Right lobe of liver (tissue), 6 donors: ENCODE results near the gene OR5AR1. TPM values are rescaled to one million over a fixed set of nuclear protein-coding genes. Genes with fewer than 3 reads are reported as not detected.

Experiments
- ATAC-seq, 4 donors: fragments of 200-7000 bp; cut with Tn5 transposase; one replicate each; pipeline ENCODE4 v1.9.1; 2020; ENCODE audit warnings: mild to moderate bottlenecking in 4 of 4, moderate library complexity in 4 of 4
- DNase-seq, 3 donors: peaks; one replicate each; pipeline ENCODE4 v3.0.0-alpha.2; 2020
- H3K27ac ChIP-seq, 3 donors: fragments of 200-600 bp; one replicate each; pipeline ENCODE4 v1.8.0; 2022
- H3K27me3 ChIP-seq, 2 donors: fragments of 200-600 bp; one replicate each; pipeline ENCODE4 v1.8.0; 2022
- H3K36me3 ChIP-seq, 4 donors: fragments of 200-600 bp; sonication (generic) in 1 of 4; one replicate each; pipeline versions ENCODE4 v1.5.1 to v1.8.0; 2017 to 2022; ENCODE audit warnings: control low read depth in 1 of 4
- H3K4me1 ChIP-seq, 4 donors: fragments of 200-600 bp; sonication (generic) in 1 of 4; one replicate each; pipeline versions ENCODE4 v1.5.1 to v1.8.0; 2017 to 2022; ENCODE audit warnings: control low read depth in 1 of 4
- H3K4me3 ChIP-seq, 3 donors: fragments of 200-600 bp; one replicate each; pipeline ENCODE4 v1.8.0; 2022
- H3K9me3 ChIP-seq, 4 donors: fragments of 200-600 bp; sonication (generic) in 1 of 4; one replicate each; pipeline versions ENCODE4 v1.5.1 to v1.8.0; 2017 to 2022; ENCODE audit warnings: control low read depth in 1 of 4
- CTCF ChIP-seq, 4 donors: fragments of 200-600 bp in 3 of 4; fragments of 450-650 bp in 1 of 4; IDR thresholded peaks; one replicate each; pipeline versions ENCODE4 v1.5.1 to v1.8.0; 2016 to 2022; ENCODE audit warnings: antibody characterized with exemption in 4 of 4, mild to moderate bottlenecking in 2 of 4
- POLR2A ChIP-seq: fragments of 450-650 bp; IDR thresholded peaks from one replicate; pipeline ENCODE4 v1.6.1; 2017; ENCODE audit warnings: antibody characterized with exemption, mild to moderate bottlenecking
- WGBS: methylation state at CpG from one replicate; pipeline ENCODE4 v1.1.6; 2018; ENCODE audit warnings: low coverage, low lambda C conversion rate; ENCODE audit not compliant: insufficient coverage; ENCODE audit errors: missing lambda C conversion rate; 5-methylcytosine and 5-hydroxymethylcytosine counted together
- intact Hi-C, 2 donors: fragments of 100-400 bp; cut with DNase I; formaldehyde crosslinking; loops; one replicate each; pipeline versions ENCODE4 v1.11.2 to v1.14.1; 2022
- small RNA-seq, 2 experiments: library from RNA; depleted of rRNA; stranded (forward); fragments of <200 nt; gene quantifications; one replicate each; pipeline ENCODE3, GENCODE V24; 2016
- total RNA-seq, 6 experiments: library from RNA; depleted of rRNA in 2 of 6; stranded (reverse); fragments of >200 nt in 2 of 6; fragmentation: NEBNext Ultra II Directional in 3 of 6; extraction: Animal tissue kit (Norgen Biotek cat#: 25700) in 3 of 6; gene quantifications; one replicate each; pipeline versions ENCODE4 v1.1.0 to v1.2.4, GENCODE V29; 2016 to 2023
- donor health status: DM: no; HTN: yes; CAD: no.
- donor health status: DM: no; HTN: no; CAD: no.
- donor health status: DM: no; HTN: no; CAD: no.
- donor health status: DM: no; HTN: yes; CAD: no.
- donor health status: DM: no; HTN: yes; CAD: no.

The OR5AR1 gene
- total RNA-seq, 6 experiments from 2014 or later, result not detected

- H3K4me1 ChIP-seq, result no peaks in the 10 kb centered on the region
- no peak for DNase-seq
- no peak overlapping the region for H3K4me3 ChIP-seq
- no peaks in the 10 kb centered on the region for H3K9me3 ChIP-seq
- WGBS, result 37% methylated on average over 8 of the region's 8 CpGs
- peak in 2 of 4 donors; percentile 16 to 31 for ATAC-seq
- H3K27ac ChIP-seq, result no peak overlapping the region
- TF ChIP-seq POLR2A (no peak), CTCF (IDR thresholded peaks at IDR 0.05) (no peak)
- intact Hi-C loops, result no loop called here
- H3K27me3 ChIP-seq, result no peaks in the 10 kb centered on the region
- no peaks in the 10 kb centered on the region for H3K36me3 ChIP-seq
These were observed 37.5 kb downstream of the OR5AR1 start for GRCh38 chr11:56700914-56701485.

DNA sequence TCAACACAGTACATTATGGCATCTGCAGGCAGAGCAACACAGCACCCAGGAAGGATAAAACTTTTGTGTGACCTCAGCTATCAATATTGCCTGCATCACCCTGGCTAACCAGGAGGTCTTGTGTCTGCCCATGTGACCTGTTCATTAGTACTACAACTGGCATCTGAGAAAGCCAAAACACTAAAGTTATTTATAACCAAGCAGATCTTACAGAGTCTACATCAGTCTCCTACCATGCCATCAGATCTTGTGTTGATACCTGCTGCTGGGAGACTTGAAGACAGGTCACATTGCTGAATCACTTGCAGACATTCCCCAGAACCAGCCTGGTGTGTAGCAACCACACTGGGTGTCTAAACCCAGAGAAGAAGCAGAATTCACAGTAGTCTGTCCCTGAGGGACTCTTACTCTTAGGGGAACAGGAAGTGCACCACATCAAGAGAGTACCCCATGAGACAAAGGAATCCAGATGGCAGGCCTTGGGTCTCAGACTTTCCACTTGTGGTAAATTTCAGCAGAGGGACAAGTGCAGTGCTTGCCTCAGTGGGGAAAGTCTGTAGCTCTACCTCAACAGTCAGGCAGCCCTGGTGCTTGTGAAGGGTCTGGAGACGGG lies 42.4 kb downstream of the OR5AR1 start:
- Histone ChIP-seq H3K27ac (no peak overlapping the region), H3K27me3 (no peaks in the 10 kb centered on the region), H3K36me3 (no peaks in the 10 kb centered on the region), H3K4me3 (no peak overlapping the region), H3K9me3 (no peaks in the 10 kb centered on the region), H3K4me1 (no peaks in the 10 kb centered on the region)
- TF ChIP-seq CTCF (IDR thresholded peaks at IDR 0.05) (no peak), POLR2A (no peak)
- ATAC-seq, result no peak
- no peak for DNase-seq
- 50% methylated on average over 1 of the region's 1 CpG for WGBS
- intact Hi-C loops, result no loop called here

DNA sequence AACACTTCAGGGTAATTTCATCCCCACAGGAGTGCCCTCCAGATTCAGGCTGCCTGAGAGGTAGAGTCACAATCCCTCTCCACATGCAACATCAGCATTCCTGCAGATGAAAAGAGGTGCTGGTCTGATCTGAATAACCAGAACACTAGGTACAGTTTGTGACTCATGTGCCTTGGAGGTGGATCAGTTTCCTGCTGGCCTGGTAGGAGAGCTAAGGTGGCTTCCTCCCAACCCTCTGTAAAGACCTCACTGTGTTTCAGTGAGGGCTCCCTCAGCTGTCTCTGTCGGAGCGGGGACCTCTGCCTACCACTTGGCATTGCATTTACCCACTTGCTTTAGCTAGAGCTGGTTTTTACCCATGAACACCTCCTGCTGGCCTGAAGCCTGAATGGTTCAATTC lies 43.0 kb downstream of the OR5AR1 start:
- Histone ChIP-seq H3K4me1 (no peaks in the 10 kb centered on the region), H3K27me3 (no peaks in the 10 kb centered on the region), H3K4me3 (no peak overlapping the region), H3K9me3 (no peaks in the 10 kb centered on the region), H3K36me3 (no peaks in the 10 kb centered on the region), H3K27ac (no peak overlapping the region)
- ATAC-seq (no peak), DNase-seq (no peak)
- WGBS, result no CpG with 5 or more reads among the region's 2 CpGs
- intact Hi-C loops, result no loop called here
- TF ChIP-seq POLR2A, result no peak
- no peak for TF ChIP-seq CTCF (IDR thresholded peaks at IDR 0.05)

DNA sequence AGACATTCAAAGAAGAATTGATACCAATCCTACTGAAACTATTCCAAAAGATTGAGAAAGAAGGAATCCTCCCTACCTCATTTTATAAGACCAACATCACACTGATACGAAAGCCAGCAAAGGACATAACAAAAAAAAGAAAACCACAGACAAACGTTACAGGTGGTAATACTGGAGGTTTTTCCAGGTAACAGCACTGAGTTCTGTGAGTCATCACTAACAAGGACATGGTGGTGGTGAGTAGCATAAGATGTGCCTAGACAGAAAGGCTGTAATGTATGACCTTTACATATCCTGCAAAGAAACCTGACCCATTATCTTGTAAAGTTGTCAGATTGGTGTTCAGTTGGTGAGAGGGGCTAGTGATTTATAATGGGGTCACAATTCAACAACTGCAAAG lies 50.7 kb downstream of the OR5AR1 start:
- no peak for ATAC-seq
- 43% methylated on average over 2 of the region's 2 CpGs for WGBS
- Histone ChIP-seq H3K36me3 (no peaks in the 10 kb centered on the region), H3K27ac (no peak overlapping the region), H3K4me3 (no peak overlapping the region), H3K4me1 (no peaks in the 10 kb centered on the region), H3K9me3 (no peaks in the 10 kb centered on the region), H3K27me3 (no peaks in the 10 kb centered on the region)
- intact Hi-C loops, result no loop called here
- TF ChIP-seq CTCF (IDR thresholded peaks at IDR 0.05), result no peak
- DNase-seq, result no peak

Small RNAs within 50 kb of the gene (small RNA-seq; reads per million reads assigned to genes)
- gene AP004245.1, result 0 reads per million in 2 experiments

Other genes with a start within 250 kb of the OR5AR1 start
- gene OR5M3, start 190.3 kb upstream of the OR5AR1 start, total RNA-seq, result not detected
- not detected for gene OR5M8, start 172.3 kb upstream of the OR5AR1 start, total RNA-seq
- not detected for gene OR5M11, start 120.4 kb upstream of the OR5AR1 start, total RNA-seq
- not detected for gene OR5M10, start 86.0 kb upstream of the OR5AR1 start, total RNA-seq
- not detected for gene OR5M1, start 48.8 kb upstream of the OR5AR1 start, total RNA-seq
- not detected for gene OR5AP2, start 21.2 kb upstream of the OR5AR1 start, total RNA-seq
- gene OR9G1, start 35.4 kb downstream of the OR5AR1 start, total RNA-seq, result not detected
- not detected for gene OR9G4, start 85.0 kb downstream of the OR5AR1 start, total RNA-seq